GM21529 (cell line): ENCODE data around the gene RNASET2.

Experiments
- ATAC-seq: cut with Tn5 transposase; IDR thresholded peaks from one replicate; pipeline ENCODE4 v1.9.1; 2021; ENCODE audit not compliant: unreplicated experiment

RNASET2 gene, protein sequence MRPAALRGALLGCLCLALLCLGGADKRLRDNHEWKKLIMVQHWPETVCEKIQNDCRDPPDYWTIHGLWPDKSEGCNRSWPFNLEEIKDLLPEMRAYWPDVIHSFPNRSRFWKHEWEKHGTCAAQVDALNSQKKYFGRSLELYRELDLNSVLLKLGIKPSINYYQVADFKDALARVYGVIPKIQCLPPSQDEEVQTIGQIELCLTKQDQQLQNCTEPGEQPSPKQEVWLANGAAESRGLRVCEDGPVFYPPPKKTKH

GRCh38 chr6:166956444-166957086 is at the start of gene RNASET2:
RNASET2 (minus strand) TSS chr6:166956550; CDS start chr6:166956182, 368 bp downstream.
- ATAC-seq = peak; percentile 62

- no peak for ATAC-seq
Observed at GRCh38 chr6:167005350-167006159, 49.2 kb upstream of the RNASET2 start.

GRCh38 chr6:167000759-167001158 is 44.4 kb upstream of the RNASET2 start:
- ATAC-seq = no peak

DNA sequence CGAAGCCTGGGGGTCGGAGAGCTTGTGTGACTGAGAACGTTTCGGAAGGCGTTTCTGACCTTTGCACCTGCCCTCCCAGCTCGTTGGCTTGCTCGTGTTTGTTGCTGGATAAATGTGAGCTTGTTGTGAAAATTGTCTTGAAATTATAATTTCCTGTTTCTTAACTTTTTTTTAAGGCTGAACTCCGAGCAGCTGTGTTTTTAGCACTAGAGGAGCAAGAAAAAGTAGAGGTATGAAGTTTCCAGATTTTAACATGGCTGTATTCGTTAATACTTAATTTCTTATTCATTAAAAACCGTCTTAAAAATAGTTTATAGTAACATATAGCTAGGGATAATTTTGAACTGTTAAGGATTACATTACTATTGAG is 43.5 kb upstream of the RNASET2 start:
- ATAC-seq = no peak

GRCh38 chr6:166999145-166999883 is 43.0 kb upstream of the RNASET2 start, which contains the start of gene CEP43:
CEP43 (plus strand) TSS chr6:166999397; CDS start chr6:166999413, 16 bp downstream.
- ATAC-seq = peak; percentile 88

DNA sequence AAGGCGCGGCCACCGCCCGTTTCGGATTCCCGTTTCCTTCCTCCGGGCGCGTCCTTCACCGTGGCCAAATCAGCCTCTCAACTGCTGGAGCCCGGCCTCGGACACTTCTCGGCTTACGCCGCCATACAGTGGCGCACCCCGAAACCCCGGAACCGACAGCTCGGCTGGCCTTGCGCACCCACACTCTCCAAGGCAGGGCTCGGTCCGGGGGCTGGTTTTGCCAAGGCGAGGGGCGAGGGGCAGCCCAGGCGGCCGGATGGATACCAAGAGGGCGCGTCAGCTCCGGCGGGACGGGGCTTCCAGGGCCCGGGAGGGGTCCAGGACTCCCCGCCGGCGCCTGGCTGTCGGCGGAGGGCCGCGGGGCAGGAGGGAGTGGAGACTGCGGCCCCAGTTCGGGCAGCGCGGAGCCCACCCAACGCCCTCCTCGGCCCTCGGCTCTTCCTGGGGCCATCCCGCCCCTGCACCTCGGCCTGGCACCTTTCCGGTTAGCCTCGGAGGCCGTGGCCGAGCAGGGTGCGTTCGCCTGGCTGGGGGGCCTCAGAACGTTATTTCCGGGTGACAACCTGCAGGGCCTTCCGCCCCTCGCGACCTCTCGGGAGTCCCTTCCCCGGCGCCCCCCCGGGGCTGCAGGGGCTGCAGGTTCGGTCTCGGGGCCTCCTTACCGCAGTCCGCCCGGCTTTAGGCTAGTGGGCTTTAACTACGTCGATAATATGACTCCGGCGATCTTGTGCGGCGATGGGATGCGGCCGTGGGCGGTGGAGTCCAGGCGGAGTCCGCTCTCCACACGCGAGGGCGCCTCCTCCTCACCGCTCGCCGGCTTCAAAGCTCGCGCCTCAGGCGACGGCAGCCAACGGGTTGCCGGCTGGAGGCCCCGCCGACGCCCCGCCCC is 42.1 kb upstream of the RNASET2 start:
- peak; percentile 16 for ATAC-seq

- ATAC-seq = peak; percentile 44
Observed at GRCh38 chr6:166997768-166998255, 41.5 kb upstream of the RNASET2 start.

DNA sequence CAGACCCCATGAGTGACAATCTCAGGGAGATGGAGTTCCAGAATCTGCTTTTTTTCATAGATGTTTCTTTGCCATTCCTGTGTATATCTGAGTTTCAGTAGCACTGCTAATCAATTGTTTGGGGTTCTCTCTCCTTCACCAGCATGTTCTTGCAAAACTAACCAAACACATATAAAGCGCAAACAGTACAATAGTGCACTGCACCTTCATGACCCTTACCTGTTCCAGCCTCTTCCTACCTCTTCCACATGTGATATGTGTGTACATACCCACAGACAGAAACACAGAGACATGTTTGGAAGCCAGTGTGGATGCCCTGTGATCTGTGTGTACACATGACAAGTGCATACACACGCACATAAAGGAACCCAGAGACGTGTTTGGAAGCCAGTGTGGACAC is 41.0 kb upstream of the RNASET2 start:
- ATAC-seq = no peak

GRCh38 chr6:166996406-166996805 is 40.1 kb upstream of the RNASET2 start:
- ATAC-seq = no peak

DNA sequence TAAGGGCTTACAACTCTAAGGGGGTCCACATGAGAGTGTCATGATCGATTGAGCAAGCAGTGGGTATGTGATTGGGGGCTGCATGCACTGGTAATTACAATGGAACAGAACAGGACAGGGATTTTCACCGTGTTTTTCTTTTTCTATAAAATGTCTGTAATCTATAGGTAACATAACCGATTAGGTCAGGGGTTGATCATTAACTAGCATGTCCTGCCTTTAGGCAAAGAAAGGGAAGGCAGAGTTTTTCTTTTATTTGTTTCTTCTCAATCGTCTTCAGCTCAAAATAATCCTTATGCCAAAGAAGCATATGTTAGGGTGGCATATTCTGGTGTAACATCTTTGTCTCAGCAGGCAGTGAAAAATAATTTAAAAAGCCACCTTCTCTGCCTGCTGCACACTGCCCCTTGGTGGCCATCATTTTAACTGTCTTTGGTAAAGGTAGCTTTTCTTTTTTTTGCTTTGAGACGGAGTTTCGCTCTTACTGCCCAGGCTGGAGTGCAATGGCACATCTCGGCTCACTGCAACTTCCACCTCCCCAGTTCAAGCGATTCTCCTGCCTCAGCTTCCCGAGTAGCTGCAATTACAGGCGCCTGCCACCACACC is 33.2 kb upstream of the RNASET2 start:
- ATAC-seq = peak; percentile 88

DNA sequence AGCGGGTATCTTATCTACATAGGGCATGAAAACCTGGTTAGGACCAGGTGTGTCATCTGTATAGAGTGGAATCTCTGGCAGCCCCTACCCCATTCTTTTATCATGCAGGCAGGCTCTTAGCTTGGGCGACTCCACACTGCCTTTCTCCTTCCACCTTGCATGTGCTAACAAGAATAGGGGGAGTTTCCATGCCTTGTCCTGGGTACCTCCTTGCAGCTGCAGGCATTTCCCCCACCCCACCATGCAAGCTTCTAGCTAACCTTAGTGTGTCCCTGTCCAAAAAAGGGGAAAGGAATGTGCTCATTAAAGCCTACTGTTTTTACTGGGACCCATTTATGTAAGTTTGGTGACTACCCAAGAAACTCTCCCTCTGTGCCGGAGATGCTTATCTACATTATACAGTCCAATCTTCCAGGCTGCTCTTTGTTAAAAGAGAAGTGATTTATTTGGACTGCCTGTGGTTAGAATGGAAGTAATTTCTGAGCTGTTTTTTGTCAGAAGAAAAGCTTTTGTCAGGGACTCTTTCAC is 32.4 kb upstream of the RNASET2 start:
- no peak for ATAC-seq

GRCh38 chr6:166987930-166988329 is 31.6 kb upstream of the RNASET2 start:
- no peak for ATAC-seq

DNA sequence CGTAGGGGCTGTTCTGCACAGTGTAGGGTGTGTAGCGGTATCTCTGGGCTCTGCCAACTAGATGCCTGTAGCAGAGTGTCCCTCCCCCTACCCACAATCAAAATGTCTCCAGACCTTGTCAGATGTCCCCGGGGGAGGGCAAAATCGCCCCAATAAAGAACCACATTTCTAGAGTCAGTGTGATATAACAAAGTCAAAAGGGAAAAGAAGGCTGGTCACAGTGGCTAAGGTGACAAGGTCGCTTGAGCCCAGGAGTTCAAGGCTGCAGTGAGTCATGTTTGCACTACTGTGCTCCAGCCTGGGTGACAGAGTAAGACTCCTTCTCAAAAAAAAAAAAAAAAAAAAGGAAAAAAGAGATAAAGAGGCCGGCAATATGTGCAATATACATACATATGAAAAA is 31.1 kb upstream of the RNASET2 start:
- no peak for ATAC-seq

GRCh38 chr6:166980738-166981137 is 24.4 kb upstream of the RNASET2 start:
- no peak for ATAC-seq

GRCh38 chr6:166977621-166978525 is 21.5 kb upstream of the RNASET2 start:
- ATAC-seq = no peak

GRCh38 chr6:166976636-166977035 is 20.3 kb upstream of the RNASET2 start:
- no peak for ATAC-seq

DNA sequence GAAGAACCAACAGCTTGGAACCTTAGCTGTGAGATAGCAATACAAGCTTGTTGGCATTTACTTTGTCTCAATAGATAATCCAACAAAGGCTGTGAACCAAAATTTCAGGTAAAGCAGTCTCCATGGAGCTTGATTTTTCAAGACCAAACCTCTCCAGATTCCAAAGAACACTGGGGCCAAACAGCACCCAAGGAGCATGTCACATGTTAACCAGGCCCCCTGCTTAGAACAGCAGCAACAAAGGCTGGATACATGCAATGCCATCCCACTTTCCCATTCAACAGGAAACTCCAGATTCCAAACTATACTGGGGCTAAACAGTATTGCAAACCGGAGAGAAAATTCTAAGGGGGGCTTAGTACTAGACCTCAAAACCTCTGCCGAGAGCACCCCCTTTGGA is 15.8 kb upstream of the RNASET2 start:
- no peak for ATAC-seq

DNA sequence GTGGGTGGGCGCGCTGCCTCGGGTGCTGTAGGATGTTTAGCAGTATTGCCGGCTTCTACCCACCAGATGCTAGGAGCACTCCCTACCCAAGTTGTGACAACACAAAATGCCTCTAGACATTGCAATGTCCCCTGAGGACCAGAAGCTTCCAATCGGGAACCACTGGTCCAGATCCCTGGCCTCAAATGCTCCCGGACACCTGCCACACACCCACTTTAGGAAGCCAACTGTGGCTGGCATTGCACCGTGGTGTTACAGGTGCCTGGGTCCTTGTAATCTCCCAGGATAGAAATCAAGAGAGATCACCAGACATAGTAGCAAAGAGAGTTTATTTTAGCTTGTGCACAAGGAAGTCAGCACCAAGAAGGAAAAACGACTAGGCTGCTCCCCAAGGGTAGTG is 14.9 kb upstream of the RNASET2 start:
- ATAC-seq = no peak
